Activated T-cell treated with anti-CD3 and anti-CD28 coated beads, Interleukin-2, amount 50 U/mL, for 1 hour (primary cell): ENCODE results near the gene RNU1-2.
"Not testable (repeated sequence)": the region's sequence is repeated elsewhere in the genome, so short reads cannot be mapped to it uniquely, and the experiment has no call there.

Experiments
- DNase-seq: peaks from one replicate; pipeline ENCODE4 v3.0.0-alpha.2; 2020

Gene RNU1-2

DNA sequence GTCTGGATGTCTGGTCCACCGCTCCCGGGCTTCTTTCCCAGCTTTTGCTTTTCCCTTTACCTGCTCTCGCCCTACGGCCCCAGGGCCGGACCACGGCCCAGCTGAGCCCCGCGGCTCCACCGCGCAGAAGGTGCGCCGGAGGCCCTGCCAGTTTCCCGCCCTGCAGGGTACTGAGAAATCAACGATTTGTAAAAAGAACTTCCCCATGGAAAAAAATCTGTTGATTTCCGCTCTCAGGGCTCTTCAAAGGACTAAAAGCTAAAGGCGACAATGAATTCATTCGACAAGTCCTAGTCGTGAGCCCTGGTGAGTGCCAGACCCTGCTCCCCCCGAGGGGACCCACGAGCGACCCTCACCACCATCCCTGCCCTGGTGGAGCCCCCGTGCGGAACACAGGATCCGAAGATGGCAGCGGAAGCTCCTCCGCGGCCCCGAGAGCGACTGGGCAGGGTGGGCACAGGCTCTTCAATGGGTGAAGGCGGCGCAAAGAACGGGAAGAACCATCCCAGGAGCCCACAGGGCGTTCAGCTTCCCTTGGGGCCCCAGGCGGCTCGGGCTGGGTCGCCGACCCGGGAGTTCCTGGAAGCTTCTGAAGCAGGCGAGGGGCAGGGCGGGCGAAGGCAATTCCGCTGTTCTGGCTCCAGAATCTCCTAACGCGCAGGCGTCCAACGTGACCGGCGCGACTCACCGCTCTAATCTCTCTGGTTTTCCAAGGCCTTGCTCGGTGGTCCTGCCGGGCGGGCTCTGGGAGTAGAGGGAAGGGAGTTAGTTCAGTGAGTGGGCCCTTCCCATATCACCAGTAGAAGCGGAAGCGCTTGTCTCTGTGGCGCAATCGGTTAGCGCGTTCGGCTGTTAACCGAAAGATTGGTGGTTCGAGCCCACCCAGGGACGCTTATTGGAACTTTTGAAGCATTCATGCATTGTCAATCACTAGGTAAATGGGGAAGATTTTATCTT lies 6.6 kb upstream of the RNU1-2 start:
- peak; percentile 66 for DNase-seq

DNA sequence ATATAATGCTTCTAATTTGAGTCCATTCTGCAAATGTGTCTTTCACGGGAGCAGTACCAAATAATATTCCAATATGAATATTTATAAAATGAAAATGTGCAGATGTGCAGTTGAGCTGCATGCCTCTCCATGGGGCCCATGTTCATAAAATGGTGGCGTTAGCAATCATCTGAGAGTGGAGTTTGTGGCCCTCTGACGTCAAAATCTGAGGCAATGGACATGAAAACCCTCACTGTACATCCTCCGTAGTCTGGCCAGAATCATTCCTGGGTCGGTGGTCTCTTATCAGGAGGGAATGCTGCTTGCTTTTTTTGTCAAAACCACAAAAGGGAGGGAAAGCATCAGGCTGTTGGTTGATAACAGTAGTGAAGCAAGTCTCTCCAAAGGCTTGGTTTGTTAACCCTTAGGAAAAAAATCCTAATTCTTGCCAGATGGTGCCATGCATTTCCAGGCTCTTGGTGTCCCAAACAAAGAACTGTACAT lies 5.2 kb upstream of the RNU1-2 start:
- DNase-seq: not testable (repeated sequence)

DNA sequence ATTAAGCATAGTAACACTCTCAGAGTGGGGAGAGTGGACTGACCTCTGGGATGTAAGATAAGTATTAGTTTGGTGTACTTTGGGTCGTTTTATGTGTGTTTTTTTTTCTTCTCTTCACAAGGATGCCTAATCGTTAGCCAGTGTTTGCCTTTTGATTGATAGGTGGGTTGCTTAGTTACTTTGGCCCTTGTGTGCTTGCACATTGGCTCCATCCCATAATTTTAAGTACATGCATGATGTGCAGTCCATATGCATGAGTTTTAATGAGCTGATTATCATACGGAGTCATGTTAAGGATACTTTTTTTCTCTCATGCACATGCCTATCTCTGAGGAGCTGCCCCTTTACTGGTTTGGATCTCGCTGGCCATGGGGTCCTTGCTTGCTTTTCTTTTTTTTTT lies 4.7 kb upstream of the RNU1-2 start:
- DNase-seq: not testable (repeated sequence)

DNA sequence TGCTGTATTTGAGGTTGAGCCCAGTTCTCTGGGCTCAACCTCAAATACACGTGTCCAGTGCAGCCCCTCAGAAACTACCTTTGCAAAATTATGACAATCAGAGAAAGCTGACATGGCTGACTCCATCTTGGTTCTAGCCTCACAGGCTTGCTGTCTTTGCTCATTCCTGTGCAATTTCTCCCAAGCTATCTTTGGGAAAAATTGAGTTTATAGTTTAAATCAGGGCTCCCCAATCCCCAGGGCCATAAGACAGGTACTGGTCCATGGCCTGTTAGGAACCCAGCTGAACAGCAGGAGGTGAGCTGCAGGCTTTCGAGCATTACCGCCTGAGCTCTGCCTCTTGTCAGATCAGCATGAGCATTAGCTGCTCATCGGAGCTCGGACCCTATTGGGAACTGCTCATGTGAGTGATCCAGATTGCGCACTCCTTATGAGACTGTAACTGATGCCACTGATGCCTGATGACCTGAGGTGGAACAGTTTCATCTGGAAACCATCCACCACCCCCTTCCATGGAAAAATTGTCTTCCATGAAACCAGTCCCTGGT lies 2.7 kb upstream of the RNU1-2 start:
- not testable (repeated sequence) for DNase-seq

DNA sequence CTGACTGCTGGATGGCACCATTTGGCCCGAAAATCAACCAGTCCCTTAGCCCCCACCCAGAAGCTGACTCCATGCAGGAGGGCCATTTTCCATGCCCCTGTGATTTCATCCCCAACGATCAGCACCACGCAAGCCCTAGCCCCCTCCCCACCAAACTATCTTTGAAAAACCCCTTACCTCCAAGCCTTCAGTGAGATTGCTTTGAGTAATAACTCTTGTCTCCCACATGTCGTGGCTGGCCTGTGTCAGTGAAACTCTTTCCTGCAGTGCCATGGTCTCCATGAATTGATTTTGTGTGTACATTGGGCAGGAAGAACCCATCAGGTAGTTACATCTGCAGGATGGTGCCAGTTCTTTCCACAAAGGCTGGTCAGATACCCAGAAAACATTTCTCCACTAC lies 2.0 kb upstream of the RNU1-2 start:
- not testable (repeated sequence) for DNase-seq

DNA sequence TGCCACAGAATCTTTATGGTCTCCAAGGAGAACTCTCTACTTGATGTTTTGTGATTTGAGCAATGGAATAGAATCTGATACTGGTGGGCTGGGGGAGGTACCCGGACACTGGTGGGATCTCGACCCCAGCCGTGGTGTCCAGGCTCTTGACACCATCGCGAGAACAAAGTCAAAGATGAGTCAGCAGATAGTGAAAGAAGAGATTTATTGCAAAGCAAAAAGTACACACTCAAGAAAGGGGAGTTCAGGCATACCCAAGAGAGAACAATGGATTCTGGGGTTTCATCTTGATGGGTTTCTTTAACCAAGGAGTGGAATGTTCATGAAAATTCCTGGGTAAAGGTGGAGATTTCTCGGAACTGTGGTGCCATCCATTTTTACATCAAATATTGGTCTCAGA lies 1.4 kb upstream of the RNU1-2 start:
- not testable (repeated sequence) for DNase-seq

DNA sequence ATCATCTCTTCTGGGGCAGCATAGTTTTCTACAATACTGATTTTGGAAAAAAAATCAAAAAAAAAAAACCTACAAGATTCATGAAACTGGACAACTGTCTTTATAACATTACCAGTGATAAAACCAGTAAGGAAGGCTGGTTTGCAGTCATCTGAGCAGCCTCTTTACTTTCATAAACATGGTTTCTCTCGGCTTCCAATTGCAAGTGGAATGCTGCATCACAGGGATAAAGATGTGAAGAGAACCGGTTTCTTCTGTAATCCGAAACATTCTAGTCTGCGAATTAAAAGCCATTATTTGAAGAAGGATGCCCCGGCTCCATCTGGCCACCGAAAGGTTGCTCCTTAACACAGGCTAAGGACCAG lies 565 bp upstream of the RNU1-2 start:
- not testable (repeated sequence) for DNase-seq

DNA sequence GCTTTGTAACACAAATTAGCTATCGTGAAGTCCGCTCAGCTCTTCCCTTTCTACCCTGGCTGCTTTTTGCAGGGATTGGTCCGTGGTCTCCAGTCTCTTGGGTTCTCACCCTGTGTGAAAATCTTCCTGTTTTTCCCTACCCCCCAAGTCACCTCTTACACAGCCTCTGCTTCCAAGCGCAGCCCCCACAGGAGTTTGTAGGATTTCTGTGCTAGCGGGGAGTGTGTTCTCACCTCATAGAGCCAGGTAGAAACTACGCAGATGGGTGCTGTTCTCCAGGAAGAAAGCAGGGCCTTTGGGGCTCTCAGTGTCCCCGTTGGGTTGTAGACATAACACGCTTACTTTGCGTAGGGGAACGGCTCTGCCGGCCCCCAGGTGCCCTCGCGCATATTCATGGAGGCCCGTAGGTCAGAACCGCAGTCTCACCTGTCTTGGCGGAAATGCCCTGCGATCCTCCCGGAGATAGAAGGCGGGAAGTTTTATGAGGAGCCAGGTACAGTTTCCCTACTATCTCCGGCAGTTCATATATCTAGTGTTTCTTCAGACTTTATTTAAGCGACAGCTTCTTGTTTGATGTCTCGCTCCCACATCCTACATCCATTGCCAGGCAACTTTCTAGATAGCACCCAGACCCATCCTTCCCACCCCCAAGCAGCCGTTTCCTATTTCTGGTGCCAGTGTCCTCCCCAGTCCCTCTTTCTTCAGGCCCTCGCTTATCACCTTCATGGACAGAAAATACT lies 706 bp downstream of the RNU1-2 start:
- DNase-seq: peak; percentile 71

DNA sequence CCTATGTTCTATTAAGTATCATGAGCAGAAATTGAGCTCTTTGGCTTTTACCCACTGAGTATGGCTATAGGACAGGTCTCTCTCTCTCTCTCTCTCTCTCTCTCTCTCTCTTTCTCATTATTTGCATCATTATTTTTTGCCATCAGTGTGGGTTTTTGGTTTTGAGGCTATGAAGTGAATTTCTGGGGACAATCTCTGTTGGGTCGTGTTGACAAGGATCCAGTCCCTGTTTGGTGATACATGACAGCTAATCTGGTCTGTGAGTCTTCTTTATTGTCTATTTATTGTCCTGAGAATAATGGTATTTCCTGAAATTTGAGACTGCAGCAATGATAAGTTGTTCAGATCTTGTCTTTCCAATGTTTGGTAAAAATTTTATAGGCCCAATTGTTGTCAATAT lies 1.9 kb downstream of the RNU1-2 start:
- not testable (repeated sequence) for DNase-seq

DNA sequence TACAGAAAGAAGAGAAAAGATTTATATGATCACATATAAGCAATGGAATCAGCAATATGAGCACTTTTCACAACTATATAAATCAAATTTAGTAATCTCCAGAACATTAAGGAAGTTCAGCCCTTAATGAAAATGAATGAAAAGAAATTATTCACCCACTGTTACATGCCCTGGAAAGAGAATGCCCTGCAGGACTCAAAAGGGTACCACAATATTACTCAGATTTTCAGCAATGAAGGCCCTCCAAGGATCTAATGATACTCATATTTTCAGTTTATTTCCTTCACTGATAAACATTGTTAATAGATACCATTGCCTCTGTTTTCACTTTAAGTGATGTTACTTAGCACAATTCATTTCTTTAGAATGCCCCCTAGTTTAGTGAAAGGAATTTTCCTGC lies 2.5 kb downstream of the RNU1-2 start:
- DNase-seq: not testable (repeated sequence)

DNA sequence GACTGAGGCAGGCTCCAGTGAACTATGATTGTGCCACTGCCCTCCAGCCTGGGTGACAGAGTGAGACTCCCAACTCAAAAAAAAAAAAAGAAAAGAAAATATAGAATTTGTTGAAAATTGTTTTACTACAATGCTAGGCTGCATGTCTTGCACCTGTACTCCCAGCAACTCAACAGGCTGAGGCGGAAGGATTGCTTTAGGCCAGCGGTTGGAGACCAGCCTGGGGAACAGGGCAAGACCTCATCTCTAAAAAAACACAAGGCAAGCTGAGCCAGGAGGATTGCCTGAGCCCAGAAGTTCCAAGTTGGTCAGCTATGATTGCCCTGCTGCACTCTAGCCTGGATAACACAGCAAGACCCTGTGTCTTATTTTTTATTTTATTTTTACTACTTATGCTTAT lies 3.2 kb downstream of the RNU1-2 start:
- not testable (repeated sequence) for DNase-seq

DNA sequence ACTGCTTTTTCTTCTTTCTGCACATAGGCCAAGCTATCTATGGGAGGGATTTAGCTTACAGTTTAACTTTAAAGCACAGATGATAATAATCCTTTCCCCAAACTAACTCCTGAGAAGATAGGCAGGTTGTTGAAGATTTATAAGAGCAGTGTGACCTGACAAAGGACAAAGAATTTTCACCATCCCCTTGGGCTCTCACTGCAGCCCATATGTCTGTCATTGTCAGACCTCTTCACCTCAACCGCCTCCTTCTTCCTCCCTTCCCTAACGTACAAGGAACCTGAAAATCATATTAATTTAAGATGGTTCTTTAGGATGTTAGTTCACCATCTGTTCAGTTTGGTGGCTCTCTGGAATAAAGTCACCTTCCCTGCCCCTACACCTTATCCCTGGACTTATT lies 5.0 kb downstream of the RNU1-2 start:
- DNase-seq: no peak

DNA sequence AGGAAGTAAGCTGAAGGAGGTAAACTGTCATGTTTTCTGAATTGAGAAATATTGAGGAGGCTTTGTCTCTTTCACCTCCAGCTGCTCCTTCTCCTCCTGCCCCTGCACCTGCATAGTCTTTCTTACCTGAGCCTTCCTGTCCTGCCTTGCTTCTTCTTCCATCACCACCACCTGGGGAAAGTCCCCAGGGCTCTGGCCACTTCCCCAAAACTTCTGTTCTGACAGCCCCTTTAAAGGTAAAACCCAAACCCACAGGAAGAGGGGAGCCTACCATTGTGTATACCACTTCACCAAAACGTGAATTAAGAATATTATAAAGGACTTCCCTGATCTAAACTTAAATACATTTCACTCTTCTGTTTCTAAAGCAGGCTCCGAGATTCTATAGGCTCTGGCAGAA lies 5.6 kb downstream of the RNU1-2 start:
- DNase-seq: not testable (repeated sequence)

DNA sequence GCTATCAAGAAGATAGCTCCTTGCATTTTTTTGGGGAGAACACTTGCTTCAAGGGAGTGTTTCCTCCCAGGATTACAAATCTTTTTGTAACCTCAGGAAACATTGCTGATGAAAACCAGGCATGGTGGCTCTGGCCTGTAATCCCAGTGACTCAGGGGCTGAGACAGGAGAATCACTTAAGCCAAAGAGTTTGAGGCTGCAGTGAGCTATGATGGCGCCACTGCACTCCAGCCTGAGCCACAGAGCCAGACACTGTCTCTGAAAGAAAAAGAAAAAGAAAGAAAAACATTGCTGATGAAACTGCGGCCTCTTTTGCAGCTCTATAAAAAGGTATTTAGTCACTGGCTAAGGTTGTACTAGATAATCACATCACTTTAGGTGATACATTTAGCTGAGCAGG lies 7.3 kb downstream of the RNU1-2 start:
- no peak for DNase-seq

DNA sequence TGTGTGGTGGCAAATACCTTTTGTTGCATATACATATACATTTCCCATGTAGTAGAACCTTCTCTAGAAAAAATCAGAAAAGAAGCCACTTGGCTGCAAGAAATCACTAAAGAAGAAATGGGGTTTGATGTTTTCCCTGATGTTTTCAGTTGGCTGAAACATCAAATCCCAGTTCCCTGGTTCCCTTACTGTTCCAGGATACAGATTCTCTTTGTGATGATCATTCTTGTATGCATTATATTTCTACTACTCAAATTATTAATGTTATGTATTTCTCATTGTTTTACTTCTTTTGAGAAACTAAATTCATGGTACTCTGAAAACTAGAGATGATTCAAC lies 7.6 kb downstream of the RNU1-2 start:
- no peak for DNase-seq

DNA sequence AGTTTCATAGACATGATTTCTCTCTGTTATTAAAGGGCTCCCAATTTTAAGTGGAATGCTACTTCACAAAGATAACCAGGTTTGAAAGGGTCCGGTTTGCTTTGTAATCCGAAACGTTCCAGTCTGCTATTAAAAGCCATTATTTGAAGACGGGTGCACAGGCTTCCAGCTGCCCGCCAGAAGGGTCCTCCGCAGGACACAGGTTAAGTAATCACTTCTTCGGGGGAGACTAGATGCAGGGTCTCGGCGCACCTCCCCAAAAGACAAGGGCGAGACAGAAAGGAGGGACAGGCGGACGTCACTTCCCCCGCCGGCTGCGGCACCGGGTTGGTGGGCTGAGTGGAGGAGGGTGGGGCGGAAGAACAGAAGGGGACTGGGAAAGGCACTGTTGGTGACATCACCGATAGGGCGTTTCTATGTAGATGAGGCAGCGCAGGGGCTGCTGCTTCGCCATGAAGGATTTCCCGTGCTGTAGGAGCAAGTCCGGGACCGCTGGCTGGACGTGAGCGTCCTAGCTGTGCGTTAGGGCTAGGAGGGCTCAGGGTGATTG lies 8.9 kb downstream of the RNU1-2 start:
- DNase-seq: peak; percentile 98

DNA sequence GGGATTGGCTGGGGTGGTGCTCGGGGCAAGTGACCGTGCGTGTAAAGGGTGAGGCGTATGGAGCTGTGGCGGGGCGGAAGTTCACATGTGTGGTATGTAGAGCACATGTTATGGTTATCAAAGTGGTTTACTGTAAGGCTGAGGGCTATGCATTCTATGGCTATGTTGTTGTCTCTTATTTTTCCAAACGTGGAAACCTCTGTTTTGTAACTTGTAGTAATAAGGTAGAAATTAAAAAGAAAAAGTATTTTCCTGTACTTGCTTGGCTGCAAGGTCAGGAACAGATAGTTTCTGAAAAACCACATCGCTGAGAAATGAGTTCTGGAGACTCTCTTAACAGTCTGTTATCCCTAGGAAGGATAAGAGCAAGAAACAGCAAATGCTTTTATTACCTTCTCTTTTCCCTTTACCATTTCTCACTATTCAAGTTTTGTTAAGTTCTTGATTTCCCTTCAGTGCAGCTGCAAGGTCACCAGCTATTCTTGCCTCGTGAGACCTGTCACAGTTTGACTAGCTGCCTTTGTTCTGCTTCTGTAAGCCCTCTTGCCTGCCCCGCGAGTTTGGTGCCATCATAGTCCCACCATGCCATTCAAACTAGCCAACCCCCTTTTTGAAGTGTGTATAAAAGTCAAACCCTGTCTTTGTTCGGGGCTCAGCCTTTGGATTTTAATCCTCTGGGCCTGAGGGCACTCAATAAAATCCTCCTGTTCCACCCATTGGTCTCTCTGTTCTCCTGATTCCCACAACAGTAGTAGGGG lies 9.5 kb downstream of the RNU1-2 start:
- peak; percentile 44 for DNase-seq

DNA sequence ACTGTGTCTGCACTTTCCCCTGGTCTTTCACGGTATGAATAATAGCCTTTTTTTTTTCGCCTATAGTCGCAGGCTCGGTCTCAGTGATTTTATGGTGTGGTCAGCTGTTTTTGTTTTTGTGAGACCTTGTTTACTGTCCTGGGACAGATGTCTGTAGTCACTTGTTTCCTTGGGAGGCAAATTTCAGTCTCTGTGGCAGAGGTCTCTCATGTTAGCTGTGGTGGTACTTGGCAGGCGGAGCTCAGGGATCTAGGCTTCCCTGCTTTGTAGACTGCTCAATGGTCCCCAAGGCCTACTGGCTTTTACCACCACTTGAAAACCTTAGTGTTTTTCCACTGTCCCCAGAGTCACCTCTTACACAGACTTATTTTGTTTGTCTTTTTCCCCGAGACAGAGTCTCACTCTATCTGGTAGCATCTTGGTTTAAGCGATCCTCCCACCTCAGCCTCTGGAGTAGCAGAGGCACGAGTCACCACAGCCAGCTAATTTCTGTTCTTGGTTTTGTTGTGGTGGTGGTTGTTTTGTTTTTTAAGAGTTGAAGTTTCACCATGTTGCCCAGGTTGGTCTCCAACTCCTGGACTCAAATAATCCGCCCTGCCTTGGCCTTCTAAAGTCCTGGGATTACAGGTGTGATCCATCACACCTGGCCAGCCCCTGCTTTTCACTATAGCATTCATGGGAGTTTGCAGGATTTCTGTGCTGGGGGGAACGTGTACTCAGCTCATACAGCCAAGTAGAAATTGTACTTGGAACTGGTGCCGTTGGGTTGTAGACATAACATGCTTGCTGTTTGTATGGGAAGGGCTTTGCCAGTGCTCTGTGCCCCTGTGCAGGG lies 10.3 kb downstream of the RNU1-2 start:
- DNase-seq: no peak

DNA sequence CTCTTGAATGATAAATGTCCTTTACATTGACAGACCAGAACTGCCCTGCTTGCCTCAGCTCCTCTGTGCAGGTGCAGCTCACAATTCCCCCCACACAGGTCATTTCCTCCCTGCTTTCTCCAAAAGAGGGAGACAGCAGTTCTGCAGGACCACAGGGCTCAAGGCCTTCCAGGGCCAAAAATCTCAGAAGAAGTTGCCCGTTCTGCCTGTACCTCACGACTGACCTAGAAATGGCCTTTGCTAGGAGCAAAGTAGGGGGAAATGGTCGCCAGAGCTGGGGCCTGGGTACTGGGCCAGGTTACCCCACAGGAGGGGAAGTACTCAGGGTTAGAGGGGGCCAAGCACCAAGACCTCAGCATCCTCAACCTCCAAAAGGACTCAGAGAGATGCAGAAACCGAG lies 11.1 kb downstream of the RNU1-2 start:
- no peak for DNase-seq

DNA sequence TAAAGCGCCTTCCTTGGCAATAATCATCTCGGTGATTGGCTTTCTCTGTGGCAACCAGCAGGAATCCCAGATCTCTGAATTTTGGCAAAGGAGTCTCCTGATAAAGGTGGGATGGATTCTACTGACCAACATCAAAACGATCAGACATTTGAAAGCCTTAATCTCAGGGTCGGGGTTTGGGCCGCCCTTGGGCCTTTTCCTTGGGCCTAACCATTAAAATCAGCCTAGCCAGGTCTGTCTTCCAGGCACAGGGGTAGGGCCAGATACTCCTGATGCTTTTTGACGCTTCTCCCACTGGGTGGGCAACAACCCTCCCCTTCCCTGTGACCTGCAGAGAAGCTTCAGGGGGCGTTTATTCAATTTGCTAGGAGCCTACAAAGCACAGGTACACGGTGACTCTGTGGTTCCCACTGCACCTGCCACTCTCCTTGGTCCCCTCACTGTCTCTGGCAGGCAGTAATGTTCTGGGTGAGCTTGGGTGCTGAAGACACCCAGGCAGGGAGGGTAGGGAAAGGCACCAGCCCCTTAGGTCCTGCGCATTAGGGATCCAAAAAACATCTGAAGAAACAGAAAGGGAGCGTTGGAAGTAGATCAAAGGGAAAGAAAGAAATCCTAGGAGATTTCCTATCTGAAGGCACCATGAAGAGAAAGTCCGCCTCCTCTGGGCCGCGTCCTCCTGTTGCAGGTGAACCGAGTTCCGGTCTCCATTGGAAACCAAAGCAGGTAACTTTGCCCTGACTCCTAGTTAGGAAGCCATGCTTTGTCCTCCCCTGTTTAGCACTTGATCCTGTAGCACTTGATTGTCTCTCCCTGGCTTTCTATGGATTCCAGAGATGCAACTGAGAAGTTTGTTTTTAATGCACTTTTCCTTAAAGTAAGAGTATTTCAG lies 12.3 kb downstream of the RNU1-2 start:
- no peak for DNase-seq
